ENCODE results near the gene ADGRG6.
"Not testable (repeated sequence)": the region's sequence is repeated elsewhere in the genome, so short reads cannot be mapped to it uniquely, and the experiment has no call there.

ADGRG6 gene

DNA sequence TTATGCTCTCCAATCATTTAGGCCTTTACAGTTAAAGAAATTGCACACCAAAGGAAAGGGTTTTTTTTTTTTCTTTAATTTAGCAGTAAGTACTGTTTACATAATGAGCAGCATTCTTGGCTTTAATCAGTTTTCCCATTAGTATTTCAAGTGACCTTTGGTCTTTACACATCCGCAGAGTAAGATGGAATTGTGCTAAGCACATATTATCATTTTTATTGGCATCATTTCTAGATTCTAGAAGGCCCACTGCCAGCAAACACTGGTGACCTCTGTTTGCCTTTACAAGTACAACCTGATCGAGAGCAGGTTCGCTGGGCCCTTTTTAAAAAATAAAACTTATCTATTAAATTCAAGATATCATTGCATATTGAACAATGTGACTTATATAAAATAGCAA, 104.3 kb downstream of the ADGRG6 start:
- DNase-seq, result no peak

GRCh38 chr6:142407685-142408273, 106.0 kb downstream of the ADGRG6 start:
- DNase-seq, result no peak

DNA sequence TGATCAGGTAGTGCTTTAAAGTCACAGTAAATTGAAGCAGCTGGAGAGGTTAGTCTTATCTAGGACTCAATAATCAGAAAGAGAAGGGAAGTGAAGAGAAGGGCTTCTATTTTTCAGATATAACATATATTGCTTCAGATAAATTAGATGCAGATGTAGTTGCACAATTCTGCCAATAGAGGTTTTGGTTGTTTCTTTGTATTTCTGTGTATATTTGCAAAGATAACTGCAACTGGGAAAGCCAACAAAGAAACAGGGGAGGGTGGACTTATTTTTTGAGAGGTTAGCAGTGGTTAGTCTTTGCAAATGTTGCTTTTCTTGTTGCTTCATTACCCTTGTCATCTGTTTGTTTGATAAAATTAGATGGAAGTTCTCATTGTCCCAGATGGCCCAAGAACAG, 106.6 kb downstream of the ADGRG6 start:
- no peak for DNase-seq

DNA sequence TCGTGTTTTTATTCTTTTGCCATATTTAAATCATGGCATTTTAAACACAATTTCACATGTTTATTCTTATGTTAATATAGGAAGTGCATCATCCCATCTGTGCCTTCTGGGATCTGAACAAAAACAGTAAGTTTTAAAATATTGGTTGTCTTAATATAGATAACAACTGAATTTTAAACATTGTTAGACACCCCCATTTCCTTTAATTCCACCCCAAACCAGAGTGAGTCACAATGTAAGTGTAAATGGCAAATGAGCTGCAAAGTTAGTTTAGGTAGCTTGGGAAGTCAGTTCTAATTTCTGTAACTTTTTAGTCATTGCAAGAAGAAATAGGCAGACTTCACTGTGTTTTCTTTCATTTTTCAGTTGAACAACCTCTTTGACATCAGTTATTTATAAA, 108.0 kb downstream of the ADGRG6 start:
- DNase-seq, result no peak

GRCh38 chr6:142411145-142411544, 109.3 kb downstream of the ADGRG6 start:
- no peak for DNase-seq

DNA sequence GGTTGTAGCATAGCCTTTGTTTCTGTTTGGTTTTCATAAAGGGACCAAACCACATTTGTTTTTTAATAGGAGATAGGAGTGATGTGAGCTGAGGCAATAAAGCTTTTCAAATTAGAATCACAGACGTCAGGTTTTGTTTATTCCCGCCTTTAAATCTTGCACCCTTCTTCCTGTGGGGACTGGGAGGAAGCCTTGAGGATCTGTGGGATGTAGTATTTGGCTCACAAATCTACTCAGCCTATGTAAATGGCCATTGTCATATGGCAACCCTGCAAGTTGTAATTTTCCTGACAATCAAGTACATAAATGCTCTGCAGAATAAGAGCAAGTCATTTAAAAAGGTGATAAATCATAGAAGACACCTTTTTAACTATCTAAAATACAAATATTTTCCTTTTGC, 110.4 kb downstream of the ADGRG6 start:
- no peak for DNase-seq

- no peak for DNase-seq
Observed at GRCh38 chr6:142412658-142413057, 110.9 kb downstream of the ADGRG6 start.

DNA sequence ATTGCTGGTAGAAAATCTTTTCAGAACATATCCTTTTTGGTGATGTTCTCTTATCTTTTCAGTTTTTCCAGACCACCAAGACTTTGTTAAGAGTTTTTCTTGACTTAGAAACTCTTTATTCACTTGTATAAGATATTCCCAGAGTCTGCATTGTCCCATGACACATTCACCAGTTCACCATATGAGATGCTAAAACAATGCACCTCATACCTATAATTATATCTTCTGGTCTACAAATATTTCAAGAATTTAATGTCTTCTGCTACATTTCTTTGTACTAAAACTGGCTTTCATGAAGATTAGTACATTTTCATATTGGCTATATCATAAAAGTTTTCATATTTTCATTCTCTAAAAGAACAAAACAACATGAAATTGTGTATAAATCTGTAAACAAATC, 111.3 kb downstream of the ADGRG6 start:
- no peak for DNase-seq

DNA sequence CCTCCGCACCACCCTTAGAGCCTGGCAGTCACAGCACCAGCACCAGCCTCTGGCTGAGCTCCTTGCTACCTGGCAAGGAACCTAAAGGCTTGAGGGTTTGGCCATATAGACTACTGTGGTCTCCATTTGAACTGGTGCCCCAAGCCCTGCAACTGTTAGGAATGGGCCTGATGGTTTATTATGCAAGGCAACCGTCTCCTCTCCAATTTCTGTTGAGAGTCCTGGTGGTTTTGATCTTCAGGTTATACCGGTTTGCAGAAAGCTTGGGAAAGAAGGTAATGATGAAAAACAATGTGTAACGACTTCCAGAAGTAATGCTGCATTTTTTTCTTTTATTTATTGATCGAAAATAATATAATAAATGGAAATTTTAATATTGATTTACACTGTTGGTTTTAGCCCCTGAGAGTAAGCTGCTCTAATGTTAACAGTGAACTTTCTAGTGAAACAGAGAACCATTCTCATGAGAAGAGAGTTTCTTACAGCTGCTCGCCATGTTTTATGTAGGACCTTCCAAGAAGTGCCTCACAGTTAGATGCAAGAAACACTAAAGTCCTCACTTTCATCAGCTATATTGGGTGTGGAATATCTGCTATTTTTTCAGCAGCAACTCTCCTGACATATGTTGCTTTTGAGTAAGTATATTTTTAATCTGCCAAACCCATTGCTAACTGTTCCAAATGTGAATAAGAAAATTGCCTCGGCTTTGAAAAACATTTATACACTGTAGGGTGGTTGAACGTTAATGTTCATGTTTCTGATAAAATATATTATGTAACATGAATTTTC, 112.8 kb downstream of the ADGRG6 start:
- no peak for DNase-seq

DNA sequence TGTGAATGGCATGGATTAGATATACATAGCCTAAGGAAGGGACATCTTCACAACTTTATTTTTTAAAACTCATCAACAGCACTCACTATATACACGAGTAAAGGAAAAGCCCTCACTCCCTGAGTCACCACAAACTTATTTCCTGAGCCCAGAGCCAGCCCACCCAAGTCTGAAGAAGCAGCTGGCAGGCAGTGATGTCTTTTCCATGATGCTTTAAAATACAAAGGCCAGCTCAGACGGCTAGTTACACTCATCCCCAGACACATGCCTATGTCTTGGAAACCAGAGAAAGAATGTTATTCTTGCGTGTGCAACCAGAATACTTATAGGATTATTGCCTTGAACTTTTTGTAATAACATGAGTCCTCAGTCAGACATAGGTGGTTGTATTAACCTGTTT, 114.4 kb downstream of the ADGRG6 start:
- no peak for DNase-seq

DNA sequence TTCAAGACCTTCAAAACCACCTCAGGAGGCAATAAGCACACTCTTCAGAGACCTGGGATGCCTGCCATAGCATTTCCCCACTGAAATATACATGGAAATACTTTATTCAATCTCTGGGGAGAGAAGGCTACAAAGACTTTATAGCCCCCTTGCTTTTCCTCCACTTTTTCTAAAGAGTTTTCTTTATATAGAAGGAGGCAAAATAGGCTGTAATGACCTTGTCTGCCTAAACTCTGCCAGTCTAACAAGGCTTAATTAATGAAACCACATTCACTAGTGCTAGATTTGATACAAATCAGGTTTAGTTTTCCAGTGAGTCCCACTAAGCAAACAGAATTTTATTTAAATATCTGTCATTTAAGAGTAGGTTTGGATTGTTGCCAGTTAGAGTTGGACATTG, 114.9 kb downstream of the ADGRG6 start:
- DNase-seq, result no peak

- DNase-seq, result no peak
Observed at GRCh38 chr6:142417331-142417750, 115.5 kb downstream of the ADGRG6 start.

DNA sequence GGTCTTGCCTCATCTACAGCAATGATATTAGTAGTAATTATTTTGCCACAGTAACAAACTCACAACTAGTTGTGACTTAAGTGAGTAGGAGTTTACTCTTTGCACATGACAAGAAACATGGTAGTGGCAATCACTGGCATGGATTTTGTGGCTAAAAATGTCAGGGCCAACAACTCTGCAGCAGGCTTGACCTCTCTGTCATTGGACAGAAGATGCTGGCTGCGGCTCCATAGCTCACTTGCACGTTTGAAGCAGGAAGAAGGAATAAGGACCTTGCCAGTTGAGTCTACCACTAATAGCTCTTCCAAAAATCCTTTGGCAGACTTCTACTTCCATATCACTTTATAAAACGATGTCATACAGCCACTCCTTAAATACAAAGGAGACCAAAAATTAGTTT, 117.3 kb downstream of the ADGRG6 start:
- no peak for DNase-seq

GRCh38 chr6:142420802-142421201, 119.0 kb downstream of the ADGRG6 start:
- no peak for DNase-seq

- DNase-seq, result no peak
Observed at GRCh38 chr6:142421285-142422117, 119.7 kb downstream of the ADGRG6 start.

DNA sequence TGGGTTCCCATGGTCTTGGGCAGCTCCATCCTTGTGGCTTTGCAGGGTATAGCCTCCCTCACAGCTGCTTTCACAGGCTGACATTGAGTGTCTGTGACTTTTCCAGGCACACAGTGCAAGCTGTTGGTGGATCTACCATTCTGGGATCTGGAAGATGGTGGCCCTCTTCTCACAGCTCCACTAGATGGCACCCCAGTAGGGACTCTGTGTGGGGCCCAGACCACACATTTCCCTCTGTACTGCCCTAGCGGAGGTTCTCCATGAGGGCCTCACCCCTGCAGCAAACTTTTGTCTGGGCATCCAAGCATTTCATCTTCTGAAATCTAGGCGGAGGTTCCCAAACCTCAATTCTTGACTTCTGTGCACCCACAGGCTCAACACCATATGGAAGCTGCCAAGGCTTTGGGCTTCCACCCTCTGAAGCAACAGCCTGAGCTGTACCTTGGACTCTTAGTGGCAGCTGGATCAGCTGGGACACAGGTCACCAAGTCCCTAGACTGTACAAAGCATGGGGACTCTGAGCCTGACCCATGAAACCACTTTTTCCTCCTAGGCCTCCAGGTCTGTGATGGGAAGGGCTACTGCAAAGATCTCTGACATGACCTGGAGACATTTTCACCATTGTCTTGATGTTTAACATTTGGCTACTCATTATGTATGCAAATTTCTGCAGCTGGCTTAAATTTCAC, 124.8 kb downstream of the ADGRG6 start:
- DNase-seq, result not testable (repeated sequence)

GRCh38 chr6:142428468-142428867, 126.7 kb downstream of the ADGRG6 start:
- not testable (repeated sequence) for DNase-seq

DNA sequence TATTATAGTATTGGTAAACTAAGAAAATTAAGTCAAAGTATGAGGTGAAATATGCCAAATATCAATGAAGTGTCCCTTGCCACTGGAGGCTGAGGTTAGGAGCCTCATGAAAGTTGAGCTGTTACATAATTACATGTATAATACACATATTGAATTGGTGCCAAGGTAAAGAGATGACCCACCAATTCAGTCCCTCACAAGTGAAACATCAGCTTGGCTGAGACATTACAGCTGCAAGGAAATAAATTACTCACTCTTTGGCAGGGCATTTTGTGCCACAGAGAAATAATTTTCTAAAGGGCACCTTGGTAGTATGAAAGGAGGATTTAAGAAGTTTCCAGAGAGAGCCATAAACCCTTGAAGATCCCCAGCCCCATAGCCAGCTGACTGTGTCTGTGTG, 127.4 kb downstream of the ADGRG6 start:
- DNase-seq, result no peak

GRCh38 chr6:142433419-142433818, 131.6 kb downstream of the ADGRG6 start:
- no peak for DNase-seq

DNA sequence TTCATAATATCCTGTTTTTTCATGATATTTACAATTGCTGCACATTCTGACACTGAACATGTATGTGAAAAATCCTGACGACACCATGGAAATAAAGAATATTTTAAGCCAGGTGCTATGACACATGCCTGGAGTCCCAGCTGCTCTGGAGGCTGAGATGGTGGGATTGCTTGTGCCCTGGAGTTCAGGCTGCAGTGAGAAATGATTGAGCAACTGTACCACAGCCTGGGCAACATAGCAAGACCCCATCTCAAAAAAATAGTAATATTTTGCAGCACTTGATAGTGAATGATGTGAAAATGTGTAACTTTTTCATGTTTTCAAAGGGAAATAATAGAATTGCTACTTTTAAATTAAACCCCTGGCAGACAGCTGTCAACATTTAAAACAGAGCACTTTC, 137.1 kb downstream of the ADGRG6 start:
- no peak for DNase-seq

- no peak for DNase-seq
Observed at GRCh38 chr6:142440600-142441293, 138.9 kb downstream of the ADGRG6 start.
